Medulla oblongata (tissue), 1 donor: ENCODE data around the gene RASSF3.
"Not testable (repeated sequence)": the region's sequence is repeated elsewhere in the genome, so short reads cannot be mapped to it uniquely, and the experiment has no call there.

ENCODE experiments used
- DNase-seq: peaks from one replicate; pipeline ENCODE4 v3.0.0-alpha.2; 2015; ENCODE audit errors: extremely low spot score

The RASSF3 gene

DNA sequence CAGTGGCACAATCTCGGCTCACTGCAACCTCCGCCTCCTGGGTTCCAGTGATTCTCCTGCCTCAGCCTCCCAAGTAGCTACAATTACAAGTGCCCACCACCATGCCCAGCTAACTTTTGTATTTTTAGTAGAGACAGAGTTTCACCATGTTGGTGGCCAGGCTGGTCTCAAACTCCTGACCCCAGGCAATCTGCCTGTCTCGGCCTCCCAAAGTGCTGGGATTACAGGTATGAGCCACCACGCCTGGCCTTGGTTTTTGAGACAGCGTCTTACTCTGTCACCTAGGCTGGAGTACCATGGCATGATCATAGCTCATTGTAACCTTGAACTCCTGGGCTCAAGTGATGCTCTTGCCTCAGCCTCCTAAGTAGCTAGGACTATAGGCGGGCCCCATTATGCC, 79.9 kb downstream of the RASSF3 start:
- not testable (repeated sequence) for DNase-seq

DNA sequence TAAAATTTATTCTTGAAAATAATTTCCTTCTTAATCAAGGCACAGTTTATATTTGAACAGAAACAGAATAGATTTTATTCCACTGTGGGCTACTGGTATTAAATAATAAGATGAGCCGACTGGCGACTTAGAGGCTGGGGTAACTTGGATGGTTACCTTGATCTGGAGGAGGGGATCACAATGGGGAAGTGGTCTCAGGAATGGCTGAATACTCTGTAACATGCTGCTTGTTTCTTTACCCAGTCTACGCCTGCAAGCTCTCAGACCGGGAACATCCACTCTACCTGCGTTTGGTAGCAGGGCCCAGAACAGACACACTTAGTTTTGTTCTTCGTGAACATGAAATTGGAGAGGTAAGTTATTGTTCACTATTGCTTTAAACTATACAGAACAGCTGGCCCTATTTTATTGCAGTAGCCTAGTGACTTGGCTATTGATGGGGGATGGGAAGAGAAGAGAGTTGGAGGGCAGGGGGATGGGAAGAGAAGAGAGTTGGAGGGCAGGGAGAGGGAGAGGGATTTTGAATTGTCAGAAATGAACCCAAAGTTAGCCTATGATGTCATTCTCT, 81.0 kb downstream of the RASSF3 start:
- no peak for DNase-seq

DNA sequence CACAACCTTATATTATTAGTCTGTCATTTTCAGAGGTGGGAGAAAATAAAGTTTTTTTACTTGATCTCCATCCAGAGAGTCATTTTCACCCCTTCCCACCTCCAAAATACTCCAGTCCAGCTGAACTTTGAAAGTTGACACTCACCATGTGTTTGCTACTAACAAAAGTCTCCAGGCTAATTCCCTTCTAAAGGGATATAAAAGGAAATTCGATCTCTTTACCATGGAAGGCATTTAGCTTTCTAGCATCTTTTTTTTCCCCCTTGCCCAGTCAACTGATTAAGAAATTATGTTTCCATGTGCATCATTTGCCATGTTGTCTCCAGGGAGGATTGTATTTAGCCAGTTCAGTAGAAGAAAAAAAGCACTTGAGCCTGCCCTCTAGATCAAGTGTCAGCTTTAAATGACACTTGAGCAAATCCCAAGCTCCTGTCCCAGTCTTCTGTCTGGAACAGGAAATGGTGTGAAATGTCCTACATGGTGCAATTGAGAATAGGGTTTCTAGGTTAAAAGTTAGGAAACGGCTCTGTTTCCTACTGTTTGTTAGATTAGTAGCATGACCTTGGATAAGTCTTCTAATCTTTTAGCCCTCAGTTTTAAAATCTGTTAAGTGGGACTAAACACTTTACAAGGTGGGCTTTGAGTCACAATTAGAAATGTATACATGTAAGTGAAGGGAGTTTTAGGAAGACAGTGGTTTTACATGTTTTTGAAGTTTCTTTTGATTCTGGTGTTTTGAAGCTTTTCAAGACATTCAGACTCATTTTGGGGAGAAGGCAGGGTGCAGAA, 81.7 kb downstream of the RASSF3 start:
- DNase-seq, result no peak

DNA sequence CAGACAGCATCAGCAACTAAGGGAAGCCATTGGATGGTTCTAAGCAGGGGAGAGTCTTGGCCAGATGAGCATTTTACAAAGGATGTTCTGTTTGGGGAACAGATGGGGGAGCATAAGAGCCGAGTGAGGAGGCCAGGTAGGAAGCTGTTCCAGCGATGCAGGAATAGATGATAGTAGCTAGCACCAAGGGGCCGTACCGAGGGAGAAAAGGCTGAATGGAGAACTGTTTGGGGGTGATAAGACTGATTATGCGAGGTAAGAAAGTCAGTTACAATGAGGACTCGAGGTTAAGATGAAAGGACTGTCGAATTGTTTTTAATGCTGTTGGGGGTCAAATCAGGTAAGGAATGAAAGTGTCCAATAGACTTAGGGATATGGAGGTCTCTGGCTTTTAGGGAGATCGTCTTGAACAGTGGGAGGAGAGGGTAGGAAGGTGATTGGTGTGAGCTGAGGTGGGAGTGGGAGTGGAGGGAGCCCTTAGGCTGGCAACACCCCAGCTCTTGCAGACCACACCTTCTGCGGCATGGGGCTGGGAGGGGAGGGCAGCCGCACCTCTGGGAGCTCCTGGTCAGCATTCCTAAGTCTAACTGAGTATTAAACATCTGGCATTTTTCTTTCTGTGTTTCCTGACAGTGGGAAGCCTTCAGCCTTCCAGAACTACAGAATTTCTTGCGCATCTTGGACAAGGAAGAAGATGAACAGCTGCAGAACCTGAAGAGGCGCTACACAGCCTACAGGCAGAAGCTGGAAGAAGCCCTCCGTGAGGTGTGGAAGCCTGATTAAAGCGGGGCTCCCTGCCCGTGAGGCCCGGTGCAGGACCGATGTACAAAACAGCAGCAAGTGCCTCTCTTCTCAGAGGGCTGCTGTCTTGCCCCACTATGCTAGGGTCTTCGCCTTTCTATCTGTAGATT, 84.1 kb downstream of the RASSF3 start:
- DNase-seq, result no peak

DNA sequence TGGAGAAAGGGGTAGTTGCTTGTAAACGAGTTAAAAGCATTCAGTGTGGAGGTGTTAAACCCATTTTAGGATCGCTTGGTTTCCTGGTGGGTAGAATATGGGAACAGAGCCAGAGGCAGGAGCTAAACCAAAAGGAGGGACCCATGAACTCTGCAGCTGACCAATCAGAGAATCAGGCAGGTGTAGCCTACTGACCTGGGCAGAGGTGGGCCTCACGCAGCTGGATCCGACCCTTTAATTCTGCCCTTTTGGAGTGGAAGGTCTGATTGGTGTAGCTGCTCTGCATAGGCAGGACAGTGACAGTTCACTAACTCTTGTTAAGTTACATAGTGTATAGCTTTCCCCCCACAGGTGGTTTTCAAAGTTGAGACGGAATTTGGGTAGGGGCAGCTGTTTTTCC, 85.3 kb downstream of the RASSF3 start:
- no peak for DNase-seq

DNA sequence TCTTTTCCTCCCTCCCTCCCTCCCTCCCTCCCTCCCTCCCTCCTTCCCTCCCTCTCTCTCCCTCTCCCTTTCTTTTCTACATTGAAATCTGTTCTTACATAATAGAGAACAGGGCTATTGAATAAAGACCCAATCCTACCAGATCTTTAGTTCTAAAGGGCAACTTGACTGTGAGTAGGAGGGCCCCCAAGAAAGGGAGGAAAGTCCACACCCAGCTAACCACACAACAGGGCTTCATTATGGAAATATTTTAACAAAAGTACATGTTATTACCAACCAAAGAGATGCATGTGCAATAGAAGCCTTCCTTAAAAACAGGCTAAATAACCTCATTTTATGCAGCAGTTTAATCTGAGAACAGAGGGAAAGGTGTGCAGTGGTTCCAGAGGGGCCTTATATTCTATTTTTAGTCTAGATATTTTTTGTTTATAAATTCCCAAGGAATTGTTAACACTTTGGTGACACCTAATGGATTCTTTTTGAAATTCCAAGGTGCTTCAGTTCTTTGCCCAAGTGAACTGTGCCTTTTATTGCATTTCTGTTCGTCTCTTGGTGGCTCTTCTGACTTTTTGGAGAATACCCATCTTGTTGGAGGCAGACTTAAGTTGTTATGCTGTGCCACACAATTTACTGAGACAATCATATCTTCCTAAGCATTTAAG, 85.9 kb downstream of the RASSF3 start:
- DNase-seq, result peak; percentile 25

DNA sequence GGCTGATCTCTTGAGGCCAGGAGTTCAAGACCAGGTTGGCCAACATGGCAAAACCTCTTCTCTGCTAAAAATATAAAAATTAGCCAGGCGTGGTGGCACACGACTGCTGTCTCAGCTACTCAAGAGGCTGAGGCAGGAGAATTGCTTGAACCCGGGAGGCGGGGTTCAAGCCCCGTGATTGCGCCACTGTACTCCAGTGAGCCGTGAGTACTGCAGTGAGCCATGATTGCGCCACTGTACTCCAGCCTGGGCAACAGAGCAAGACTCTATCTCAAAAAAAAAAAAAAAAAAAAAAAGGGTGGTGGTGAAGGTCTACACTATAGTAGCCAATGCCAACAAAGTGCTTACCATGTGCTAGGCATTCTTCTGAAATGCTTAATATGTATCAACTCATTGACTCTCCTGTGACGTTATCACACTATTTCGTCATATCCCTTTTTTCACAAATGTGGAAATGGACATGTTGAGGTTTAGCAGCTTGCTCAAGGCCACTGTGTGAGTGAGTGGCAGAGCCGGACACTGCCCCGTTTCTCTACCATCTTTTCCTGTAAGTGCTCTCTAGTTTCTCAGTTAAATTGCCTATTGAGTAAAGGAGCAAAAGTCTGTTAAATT, 89.3 kb downstream of the RASSF3 start:
- no peak for DNase-seq

DNA sequence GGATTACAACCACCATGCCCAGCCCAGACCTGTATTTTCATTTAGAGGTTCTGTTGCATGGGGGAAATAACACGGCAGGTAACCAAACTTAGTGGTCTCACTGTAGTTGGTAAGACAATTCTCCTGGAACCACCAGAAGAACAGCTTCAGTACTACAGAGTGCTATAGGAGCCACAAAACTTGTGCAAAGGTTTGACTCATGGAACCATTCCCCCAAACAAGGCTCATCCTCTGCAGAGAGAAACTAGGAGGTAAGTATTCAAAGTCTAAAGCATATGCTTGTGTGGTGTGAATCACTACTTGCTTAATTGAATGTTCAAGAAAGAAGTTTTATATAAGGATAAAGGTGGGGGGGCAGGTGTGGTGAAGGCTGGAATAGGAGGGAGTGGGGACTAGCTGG, 90.2 kb downstream of the RASSF3 start:
- no peak for DNase-seq

DNA sequence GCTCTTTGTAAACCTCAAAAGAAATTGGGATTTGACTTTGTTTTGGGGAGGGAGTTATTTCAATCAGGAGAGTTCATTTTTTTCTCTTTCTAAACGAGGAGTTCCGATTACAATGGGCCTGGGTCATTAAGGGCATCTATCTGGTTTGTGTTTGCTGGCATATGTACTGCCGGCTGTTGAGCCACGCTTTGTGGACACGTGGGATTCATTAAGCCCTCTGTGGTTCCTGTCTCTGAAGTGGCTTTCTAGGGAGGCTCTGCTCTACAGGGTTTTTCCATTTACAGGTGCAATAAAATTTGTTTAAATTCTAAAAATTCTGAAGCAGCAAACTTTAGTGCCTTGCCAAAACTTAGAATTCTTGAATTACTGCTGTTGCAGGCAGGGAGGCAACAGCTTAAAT, 91.0 kb downstream of the RASSF3 start:
- no peak for DNase-seq

DNA sequence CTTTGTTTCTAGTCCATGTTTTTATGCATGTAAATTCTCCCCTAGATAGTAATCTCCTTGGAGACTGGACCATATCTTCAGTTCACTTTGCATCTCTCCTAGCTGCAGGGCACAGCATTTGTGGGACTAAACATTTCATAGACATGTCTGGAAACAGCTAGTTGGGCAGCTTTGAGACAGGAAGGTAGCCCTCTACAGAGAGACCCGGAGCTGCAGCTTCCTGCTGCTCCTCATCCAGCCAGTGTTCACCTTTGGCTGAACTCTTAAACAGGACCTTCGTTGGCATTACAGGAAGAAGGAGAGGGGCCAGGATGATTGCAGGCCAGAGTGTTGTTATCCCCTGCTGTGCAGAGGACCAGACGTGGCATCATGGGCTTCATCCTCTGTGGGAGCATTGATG, 96.0 kb downstream of the RASSF3 start:
- DNase-seq, result no peak

DNA sequence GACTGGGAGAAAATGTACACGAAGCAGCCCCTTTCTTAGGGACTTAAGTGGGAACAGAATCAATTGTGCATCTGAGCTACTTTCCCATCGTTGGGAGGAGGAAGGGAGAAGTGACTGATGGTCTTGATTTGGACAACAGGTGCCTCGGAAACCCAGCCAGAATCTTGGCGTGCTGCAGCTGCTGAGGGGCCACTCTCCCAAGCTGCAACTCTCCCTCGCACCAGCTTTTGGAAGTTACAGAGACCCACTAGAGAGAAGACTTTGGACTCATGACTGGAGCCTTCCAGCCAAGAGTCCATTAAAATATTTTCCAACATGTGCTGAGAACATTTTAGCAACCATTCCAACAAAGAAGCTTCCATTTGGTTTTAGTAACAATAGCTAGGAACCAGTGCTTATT, 96.6 kb downstream of the RASSF3 start:
- DNase-seq, result no peak

DNA sequence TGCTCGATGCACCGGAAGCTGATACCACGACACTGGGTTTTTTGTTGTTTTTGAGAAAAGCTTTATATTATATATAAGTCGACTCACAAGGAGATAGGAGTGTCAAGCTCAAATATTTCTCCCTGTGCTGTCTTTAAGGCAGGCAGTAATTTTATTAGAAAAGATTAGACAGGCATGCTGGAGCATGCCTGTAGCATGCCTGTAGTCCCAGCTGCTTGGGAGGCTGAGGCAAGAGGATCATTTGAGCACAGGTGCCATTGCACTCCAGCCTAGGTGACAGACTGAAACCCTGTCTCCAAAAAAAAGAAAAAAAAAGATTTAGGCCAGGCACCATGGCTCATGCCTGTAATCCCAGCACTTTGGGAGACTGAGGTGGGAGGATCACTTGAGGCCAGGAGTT, 97.1 kb downstream of the RASSF3 start:
- DNase-seq, result no peak

DNA sequence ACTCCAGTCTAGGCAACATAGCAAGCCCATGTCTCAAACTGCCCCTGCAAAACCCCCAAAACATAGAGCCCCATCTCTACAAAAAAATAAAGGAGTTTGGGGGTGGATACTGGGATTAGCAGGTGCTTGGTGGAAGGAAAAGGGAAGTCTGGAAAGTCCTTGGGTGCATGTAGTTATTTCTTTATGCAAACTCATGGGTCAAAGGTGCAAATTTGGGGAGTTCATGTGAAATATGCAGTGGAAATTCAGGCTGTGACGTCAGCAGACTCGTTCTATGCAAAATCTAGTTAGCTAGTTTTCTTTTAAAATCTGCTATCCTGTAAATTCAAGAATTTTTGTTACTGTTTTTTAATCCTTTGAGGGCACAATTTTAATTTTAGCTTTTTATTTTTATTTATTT, 97.6 kb downstream of the RASSF3 start:
- DNase-seq, result no peak

DNA sequence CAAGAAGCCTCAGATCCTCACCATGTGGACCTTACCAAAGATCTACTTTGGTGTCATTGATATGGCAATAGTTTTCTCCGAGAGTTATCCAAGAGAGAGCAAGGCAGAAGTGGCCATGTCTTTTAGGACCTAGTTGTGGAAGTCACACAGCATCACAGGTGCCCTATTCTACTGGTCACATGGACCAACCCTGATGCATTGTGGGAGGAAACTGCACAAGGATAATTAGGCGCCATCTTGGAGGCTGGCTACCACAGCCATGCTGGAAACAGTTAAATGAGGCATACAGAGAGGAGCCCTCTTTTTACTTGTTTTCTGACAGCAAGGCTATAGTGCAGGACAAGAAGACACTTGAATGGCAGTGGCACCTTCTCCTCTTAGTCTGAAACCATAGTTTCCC, 99.1 kb downstream of the RASSF3 start:
- no peak for DNase-seq

DNA sequence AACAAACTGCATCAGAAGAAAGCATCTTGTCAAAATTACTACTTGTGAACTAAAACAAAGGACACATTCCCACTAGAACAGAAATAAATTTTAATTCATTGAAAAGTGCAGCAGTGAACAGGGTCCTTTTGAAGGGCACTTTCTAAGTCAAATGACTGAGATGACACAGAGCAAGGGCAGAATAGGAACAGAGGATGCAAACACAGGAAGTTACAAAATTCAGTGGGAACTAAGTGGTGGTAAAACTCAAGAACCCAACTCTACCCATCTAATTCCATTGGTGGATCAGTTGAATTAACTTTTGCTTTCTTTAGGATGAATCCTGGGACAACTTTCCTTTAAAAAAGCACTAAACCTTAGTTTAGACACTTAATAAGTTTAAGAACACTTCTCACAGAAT, 103.1 kb downstream of the RASSF3 start:
- no peak for DNase-seq

DNA sequence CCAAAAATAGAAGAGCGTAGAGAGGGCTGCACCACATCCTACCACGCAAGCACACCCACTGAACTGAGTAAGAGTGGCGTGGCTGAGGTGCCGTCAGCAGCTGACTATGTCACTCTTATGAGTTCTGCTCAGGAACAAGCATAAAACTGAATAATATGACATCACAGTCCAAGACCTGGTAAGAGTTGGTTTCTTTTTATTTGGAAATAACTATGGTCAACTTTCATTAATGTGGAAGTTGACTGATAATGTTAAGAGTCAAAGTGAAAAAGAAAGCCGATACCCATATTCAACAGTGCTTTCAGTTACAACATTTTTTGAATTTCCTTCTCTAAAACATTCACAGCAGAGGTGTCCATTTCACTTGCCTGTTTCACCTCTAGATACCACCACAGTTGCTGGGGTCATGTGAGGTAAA, 104.3 kb downstream of the RASSF3 start:
- no peak for DNase-seq

DNA sequence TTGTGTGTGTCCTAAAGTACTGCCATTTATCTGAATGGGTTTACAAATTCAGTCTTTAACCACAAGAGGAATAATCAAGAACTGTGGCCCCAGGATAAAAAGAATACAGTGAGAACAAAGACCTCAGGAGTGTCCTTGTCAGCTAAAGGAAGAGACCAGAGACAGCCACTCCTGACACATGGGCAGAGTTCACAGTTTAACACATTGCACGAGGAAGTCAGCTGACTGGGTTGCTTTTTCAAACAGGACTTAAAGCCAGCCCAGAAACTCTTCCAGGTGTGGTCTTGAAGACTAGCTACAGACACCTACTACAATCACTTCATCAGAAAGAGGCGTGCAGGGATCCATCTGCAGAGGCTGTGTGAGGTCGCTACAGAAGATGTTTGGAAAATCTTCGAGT, 106.1 kb downstream of the RASSF3 start:
- no peak for DNase-seq

DNA sequence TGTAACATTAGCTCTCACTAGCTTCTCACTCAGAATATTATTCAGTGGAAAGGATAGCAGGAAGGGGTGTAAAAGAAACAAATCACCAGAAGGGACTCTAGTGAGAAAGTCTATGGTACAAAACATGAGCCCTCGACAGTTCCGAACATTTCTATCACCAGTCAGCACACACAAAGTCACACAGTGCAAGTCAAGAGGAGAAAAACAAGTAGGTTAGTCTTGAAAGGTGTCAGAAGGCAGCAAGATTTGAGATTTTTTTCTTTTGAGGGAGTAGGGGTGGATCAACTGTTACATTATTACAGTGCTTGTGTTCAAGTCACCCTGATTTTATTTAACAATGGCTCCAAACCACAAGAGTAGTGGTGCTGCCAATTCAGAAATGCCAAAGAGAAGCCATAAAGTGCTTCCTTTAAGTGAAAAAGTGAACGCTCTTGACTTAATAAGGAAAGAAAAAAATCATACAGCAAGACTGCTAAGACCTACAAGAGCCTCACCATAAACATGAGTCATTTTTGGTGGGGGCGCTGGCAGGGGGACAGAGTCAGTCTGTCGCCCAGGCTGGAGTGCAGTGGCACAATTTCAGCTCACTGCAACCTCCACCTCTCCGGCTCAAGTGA, 106.7 kb downstream of the RASSF3 start:
- DNase-seq, result no peak

DNA sequence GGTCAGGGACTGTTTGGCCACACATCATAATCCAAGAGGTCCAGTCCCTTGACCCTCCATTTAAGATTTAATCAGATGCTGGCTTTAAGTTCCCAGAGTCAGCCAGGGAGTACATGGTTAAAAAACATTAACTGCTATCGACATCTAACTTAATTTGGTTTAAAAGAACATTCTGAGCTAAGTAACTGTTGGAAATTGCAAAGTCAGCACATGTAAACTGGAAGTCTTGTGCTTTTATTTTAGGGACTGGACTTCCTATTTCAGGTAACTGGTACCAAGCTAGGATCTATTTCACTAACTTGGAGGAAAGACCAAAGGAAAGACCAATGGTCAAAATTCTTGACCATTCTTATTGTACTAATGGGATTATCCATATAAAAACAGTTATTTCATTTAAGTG, 108.4 kb downstream of the RASSF3 start:
- DNase-seq, result no peak

DNA sequence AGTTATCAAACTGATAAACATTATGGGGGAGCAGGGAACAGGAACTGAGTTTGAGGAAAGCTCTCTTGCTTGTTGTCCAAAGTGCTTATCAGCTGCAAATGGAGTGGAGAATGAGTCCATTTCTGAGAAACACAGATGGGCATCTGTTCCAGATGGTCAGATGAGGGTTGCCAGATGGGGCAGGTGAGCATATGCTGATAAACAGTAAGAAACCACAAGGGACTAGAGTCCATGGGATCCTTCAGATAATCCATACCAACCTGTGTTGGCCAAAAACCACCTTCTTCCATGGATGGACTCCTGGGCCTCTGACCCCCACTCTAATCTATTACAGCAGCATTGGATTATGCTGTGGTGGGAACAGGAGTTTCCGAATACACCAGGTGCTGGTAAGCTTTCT, 110.6 kb downstream of the RASSF3 start:
- no peak for DNase-seq

DNA sequence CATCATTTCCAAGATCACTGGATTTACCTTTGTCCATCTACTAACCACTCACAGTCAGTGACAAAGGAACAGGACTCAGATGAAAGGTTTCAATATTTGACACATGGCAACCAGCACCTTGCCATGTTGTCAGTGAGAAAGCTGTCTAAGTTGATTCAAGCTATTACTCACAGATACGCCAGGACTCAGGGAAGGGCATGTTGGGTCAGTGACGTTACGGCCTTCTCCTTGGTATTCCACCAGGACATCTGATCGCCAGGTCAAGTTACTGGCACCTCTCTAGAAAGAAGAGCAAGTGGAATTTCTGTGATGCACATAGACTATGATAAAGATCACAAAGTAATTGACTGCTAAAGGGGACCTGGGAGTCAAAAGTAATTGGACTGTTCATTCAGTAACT, 112.5 kb downstream of the RASSF3 start:
- no peak for DNase-seq
